HCT116 (cell line): ENCODE data around the gene TMPRSS3.

ENCODE experiments used
- CEBPB ChIP-seq: IDR thresholded peaks from 2 replicates; pipeline ENCODE4 v1.6.1; 2012; ENCODE audit warnings: low read depth
- CTCF ChIP-seq, 3 experiments: fragments of 200-600 bp in 1 of 3; sonication (generic) in 1 of 3; IDR thresholded peaks in 2 of 3; conservative IDR thresholded peaks in 1 of 3; 2 replicates each; pipeline ENCODE4 v1.5.1; 2012 to 2017; ENCODE audit warnings: low read depth in 2 of 3, low read length in 2 of 3, antibody characterized with exemption in 1 of 3, borderline replicate concordance in 1 of 3, control low read depth in 1 of 3, mild to moderate bottlenecking in 1 of 3, mixed read lengths in 1 of 3, mixed run types in 1 of 3, moderate library complexity in 1 of 3; ENCODE audit not compliant: insufficient read depth in 1 of 3
- EGR1 ChIP-seq: IDR thresholded peaks from 2 replicates; pipeline ENCODE4 v1.6.1; 2012; ENCODE audit warnings: low read depth
- ELF1 ChIP-seq: IDR thresholded peaks from 2 replicates; pipeline ENCODE4 v1.6.1; 2012; ENCODE audit warnings: low read depth, borderline replicate concordance
- EZH2 ChIP-seq: fragments of 200-600 bp; sonication (generic); IDR thresholded peaks from 2 replicates; pipeline ENCODE4 v1.6.1; 2017; ENCODE audit warnings: antibody characterized with exemption, mixed run types
- JUND ChIP-seq: IDR thresholded peaks from 2 replicates; pipeline ENCODE4 v1.6.1; 2012
- MAX ChIP-seq: IDR thresholded peaks from 2 replicates; pipeline ENCODE4 v1.6.1; 2012
- POLR2A ChIP-seq: IDR thresholded peaks from 2 replicates; pipeline ENCODE4 v1.7.0; 2011; ENCODE audit warnings: borderline replicate concordance; ENCODE audit not compliant: insufficient read depth, insufficient read length; ENCODE audit errors: extremely low read depth
- POLR2AphosphoS5 ChIP-seq: IDR thresholded peaks from 2 replicates; pipeline ENCODE4 v1.6.1; 2011; ENCODE audit warnings: mild to moderate bottlenecking, low read depth, low read length, moderate library complexity
- RAD21 ChIP-seq: IDR thresholded peaks from 2 replicates; pipeline ENCODE4 v1.6.1; 2012; ENCODE audit warnings: low read depth, mild to moderate bottlenecking
- TF ChIP-seq, protein P1 (sequence below): IDR thresholded peaks from 2 replicates; pipeline ENCODE4 v1.6.1; 2012

DNA sequence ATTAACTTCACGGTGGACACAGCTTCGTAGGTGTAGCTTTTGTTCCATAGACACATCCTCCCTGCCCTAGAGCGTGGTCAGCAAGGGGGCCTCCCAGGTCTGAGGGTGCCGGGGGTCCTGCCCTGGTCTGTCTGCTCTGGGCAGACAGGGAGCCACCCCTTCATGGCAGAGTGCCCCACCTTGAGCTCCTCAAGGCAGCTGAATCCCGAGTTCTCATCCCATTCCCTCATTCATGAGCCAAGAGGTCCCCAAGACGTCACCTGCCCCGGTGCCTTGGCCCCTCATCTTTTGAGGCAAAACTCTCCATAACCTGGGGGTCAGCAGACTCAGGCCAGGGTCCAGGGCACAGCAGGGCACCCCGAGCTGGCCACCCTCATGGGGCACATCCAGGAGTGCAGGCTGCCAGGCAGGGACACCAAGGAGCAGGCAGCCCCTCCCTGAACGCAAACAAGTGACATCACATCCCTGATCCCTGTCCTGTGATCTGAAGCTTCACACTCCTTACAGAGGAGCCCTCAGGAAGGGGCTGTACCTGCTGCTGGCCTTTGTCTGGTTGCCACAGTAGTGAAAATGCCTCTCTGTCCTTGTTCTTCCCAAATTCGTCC lies 31.1 kb upstream of the TMPRSS3 start:
- TF ChIP-seq POLR2A (no peak), EZH2 (no peak), CEBPB (no peak), CTCF (IDR thresholded peaks at IDR 0.05 in 2 of 3, conservative IDR thresholded peaks at IDR 0.05 in 1 of 3; ENCODE audit: borderline replicate concordance in 1 of 3, insufficient read depth in 1 of 3, low read depth in 2 of 3, low read length in 2 of 3) (no peak), ELF1 (no peak), JUND (no peak), POLR2AphosphoS5 (no peak), MAX (no peak), RAD21 (no peak), EGR1 (no peak)
- TF ChIP-seq, protein P1, sequence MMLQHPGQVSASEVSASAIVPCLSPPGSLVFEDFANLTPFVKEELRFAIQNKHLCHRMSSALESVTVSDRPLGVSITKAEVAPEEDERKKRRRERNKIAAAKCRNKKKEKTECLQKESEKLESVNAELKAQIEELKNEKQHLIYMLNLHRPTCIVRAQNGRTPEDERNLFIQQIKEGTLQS, result no peak
